Smooth muscle cell (in vitro differentiated cells): ENCODE measurements around the gene RAB40A. TPM values are rescaled to one million over a fixed set of nuclear protein-coding genes. Genes with fewer than 3 reads are reported as not detected.

Source experiments
- DNase-seq: peaks from one replicate; lab custom pipeline; 2025; ENCODE audit not compliant: unreplicated experiment; lab: John Stamatoyannopoulos, UW
- H2AFZ ChIP-seq: fragments of 200-600 bp; sonication (generic); 2 replicates; pipeline ENCODE4 v1.6.0; 2016; ENCODE audit warnings: antibody characterized with exemption, low read depth, mild to moderate bottlenecking
- H3F3A ChIP-seq: fragments of 200-600 bp; sonication (generic); 2 replicates; pipeline ENCODE4 v1.6.0; 2017; ENCODE audit warnings: antibody characterized with exemption, low read depth
- H3K27ac ChIP-seq: fragments of 200-600 bp; sonication (generic); 2 replicates; pipeline ENCODE4 v1.5.1; 2016; ENCODE audit warnings: low read depth, mild to moderate bottlenecking
- H3K27me3 ChIP-seq: fragments of 200-600 bp; sonication (generic); 2 replicates; pipeline ENCODE4 v1.6.1; 2016; ENCODE audit warnings: low read depth, mild to moderate bottlenecking
- H3K36me3 ChIP-seq: fragments of 200-600 bp; sonication (generic); 2 replicates; pipeline ENCODE4 v1.5.1; 2016; ENCODE audit warnings: low read depth
- H3K4me1 ChIP-seq: fragments of 200-600 bp; sonication (generic); 2 replicates; pipeline ENCODE4 v1.5.1; 2016; ENCODE audit warnings: low read depth
- H3K4me2 ChIP-seq: fragments of 200-600 bp; sonication (generic); 2 replicates; pipeline ENCODE4 v1.6.0; 2016; ENCODE audit warnings: mild to moderate bottlenecking
- H3K4me3 ChIP-seq: fragments of 200-600 bp; sonication (generic); 2 replicates; pipeline ENCODE4 v1.5.1; 2016; ENCODE audit warnings: mild to moderate bottlenecking
- H3K79me2 ChIP-seq: fragments of 200-600 bp; sonication (generic); 2 replicates; pipeline ENCODE4 v1.6.0; 2016; ENCODE audit warnings: low read depth, mild to moderate bottlenecking
- H3K9ac ChIP-seq: fragments of 200-600 bp; sonication (generic); 2 replicates; pipeline ENCODE4 v1.6.0; 2016; ENCODE audit warnings: low read depth
- H3K9me3 ChIP-seq: fragments of 200-600 bp; sonication (generic); replicated peaks from 2 replicates; pipeline ENCODE4 v1.5.1; 2016; ENCODE audit warnings: low read depth
- H4K20me1 ChIP-seq: fragments of 200-600 bp; sonication (generic); 2 replicates; pipeline ENCODE4 v1.6.0; 2016; ENCODE audit warnings: low read depth
- CTCF ChIP-seq: fragments of 200-600 bp; sonication (generic); IDR thresholded peaks from 2 replicates; pipeline ENCODE4 v1.5.1; 2017; ENCODE audit warnings: borderline replicate concordance, mild to moderate bottlenecking, antibody characterized with exemption; ENCODE audit not compliant: insufficient read depth, poor library complexity, severe bottlenecking
- WGBS: methylation state at CpG from one replicate; pipeline ENCODE4 v1.1.7; 2016; ENCODE audit warnings: low lambda C conversion rate; 5-methylcytosine and 5-hydroxymethylcytosine counted together
- polyA plus RNA-seq: library from polyadenylated mRNA; unstranded; fragments of >200 nt; fragmentation: Nextera tagmentation; extraction: Ambion mirVana; gene quantifications from 2 replicates; pipeline ENCODE4 v1.2.1, GENCODE V29; 2016
- total RNA-seq: library from RNA; depleted of rRNA; stranded (reverse); fragments of >200 nt; gene quantifications from 2 replicates; pipeline ENCODE4 v1.2.3, GENCODE V29; 2014

The RAB40A gene
- total and polyA plus RNA-seq, 2 experiments from 2014 or later, result 0.13 to 0.63 TPM

- H3K9ac ChIP-seq, result no peak overlapping the region
Measured at GRCh38 chrX:103530545-103530944, 11.3 kb upstream of the RAB40A start.

GRCh38 chrX:103529550-103529949 lies 10.3 kb upstream of the RAB40A start:
- Histone ChIP-seq H3K27ac (no peak overlapping the region), H2AFZ (no peak overlapping the region), H3K9me3 (no peaks in the 10 kb centered on the region), H3K79me2 (no peaks in the 10 kb centered on the region), H3F3A (no peaks in the 10 kb centered on the region), H3K36me3 (no peaks in the 10 kb centered on the region), H3K4me3 (no peak overlapping the region), H3K9ac (no peak overlapping the region), H3K4me1 (no peaks in the 10 kb centered on the region), H3K4me2 (no peak overlapping the region), H4K20me1 (no peaks in the 10 kb centered on the region), H3K27me3 (no peaks in the 10 kb centered on the region)
- DNase-seq, result no peak
- 84% methylated on average over 3 of the region's 3 CpGs for WGBS
- no peak for TF ChIP-seq CTCF

More at GRCh38 chrX:103530545-103530944, 11.3 kb upstream of the RAB40A start:
- DNase-seq, result no peak
- Histone ChIP-seq H3K79me2 (no peaks in the 10 kb centered on the region), H3K27ac (peak overlapping the region; percentile 7), H3K4me3 (no peak overlapping the region), H3K4me2 (no peak overlapping the region), H3K9me3 (no peaks in the 10 kb centered on the region), H4K20me1 (no peaks in the 10 kb centered on the region), H3K36me3 (no peaks in the 10 kb centered on the region), H3K4me1 (no peaks in the 10 kb centered on the region), H2AFZ (no peak overlapping the region), H3K27me3 (no peaks in the 10 kb centered on the region), H3F3A (no peaks in the 10 kb centered on the region)
- TF ChIP-seq CTCF, result no peak
- 100% methylated on average over 1 of the region's 1 CpG for WGBS

DNA sequence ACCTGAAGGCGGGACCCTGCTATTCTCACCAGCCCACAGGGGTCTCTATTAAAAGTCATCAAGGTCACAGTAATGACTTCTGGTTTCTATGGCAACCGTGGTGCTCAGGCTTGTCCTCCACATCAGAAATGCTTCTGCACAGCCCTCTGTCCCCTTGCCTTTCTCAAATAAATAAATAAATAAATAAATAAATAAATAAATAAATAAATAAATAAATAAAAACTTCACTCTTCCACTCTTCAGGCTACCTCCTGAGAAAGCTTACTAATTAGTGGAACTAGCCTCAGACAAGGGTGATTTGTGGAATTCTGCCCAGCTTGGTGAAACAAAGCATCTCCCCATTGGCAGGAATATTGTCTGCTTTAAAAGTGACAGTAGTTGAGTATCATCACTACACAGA lies 5.5 kb upstream of the RAB40A start:
- Histone ChIP-seq H4K20me1 (no peaks in the 10 kb centered on the region), H3K79me2 (no peaks in the 10 kb centered on the region), H3K9me3 (no peaks in the 10 kb centered on the region), H3K4me1 (no peaks in the 10 kb centered on the region), H3K9ac (no peak overlapping the region), H3K4me3 (no peak overlapping the region), H3K4me2 (no peak overlapping the region), H3K36me3 (no peaks in the 10 kb centered on the region), H3K27me3 (no peaks in the 10 kb centered on the region), H3F3A (no peaks in the 10 kb centered on the region), H3K27ac (no peak overlapping the region), H2AFZ (no peak overlapping the region)
- no peak for TF ChIP-seq CTCF
- WGBS, result 84% methylated on average over 2 of the region's 2 CpGs
- no peak for DNase-seq

- DNase-seq, result no peak
- H3K27me3 ChIP-seq, result no peaks in the 10 kb centered on the region
- no peak overlapping the region for H3K4me3 ChIP-seq
- no peak overlapping the region for H3K9ac ChIP-seq
- H4K20me1 ChIP-seq, result no peaks in the 10 kb centered on the region
- no peaks in the 10 kb centered on the region for H3K79me2 ChIP-seq
- no peak overlapping the region for H2AFZ ChIP-seq
- no peaks in the 10 kb centered on the region for H3K4me1 ChIP-seq
- H3K9me3 ChIP-seq, result no peaks in the 10 kb centered on the region
- 71% methylated on average over 2 of the region's 2 CpGs for WGBS
- H3F3A ChIP-seq, result no peaks in the 10 kb centered on the region
- no peak overlapping the region for H3K4me2 ChIP-seq
- H3K27ac ChIP-seq, result no peak overlapping the region
- no peaks in the 10 kb centered on the region for H3K36me3 ChIP-seq
- no peak for TF ChIP-seq CTCF
Measured at GRCh38 chrX:103523605-103524004, 4.3 kb upstream of the RAB40A start.
